HepG2 (cell line): ENCODE data around the gene BTG1. TPM values are rescaled to one million over a fixed set of nuclear protein-coding genes. Genes with fewer than 3 reads are reported as not detected.

Experiments
- ATAC-seq: fragments of 200-7000 bp; cut with Tn5 transposase; 3 replicates; pipeline ENCODE4 v1.9.1; 2020; ENCODE audit warnings: mild to moderate bottlenecking, moderate library complexity
- BruUV-seq: library from RNA; stranded (reverse); fragments of 400-500 nt; replicated peaks from 2 replicates; lab custom pipeline; 2021; lab: Mats Ljungman, UMichigan
- CTCF ChIA-PET: fragments of 300-600 bp; formaldehyde crosslinking; extraction: SDS; loops from one replicate; lab custom pipeline; 2021; ENCODE audit warnings: low total read pairs, inconsistent platforms, low intra/inter-chr PET ratio; lab: Yijun Ruan, JAX
- POLR2A ChIA-PET: fragments of 350-600 bp; sonication (Branson Sonifier 250); formaldehyde crosslinking; loops from one replicate; lab custom pipeline; 2020; ENCODE audit warnings: antibody characterized with exemption, inconsistent platforms; lab: Yijun Ruan, JAX
- DNase-seq: peaks from one replicate; pipeline ENCODE4 v3.0.0-alpha.2; 2015; ENCODE audit warnings: low spot score
- FAIRE-seq: peaks from 3 replicates; lab custom pipeline; 2011; peaks lifted over from hg19 to GRCh38; lab: Jason Lieb, UNC
- H2AFZ ChIP-seq: one replicate; pipeline ENCODE4 v1.6.1; 2011; ENCODE audit warnings: low read length, inconsistent platforms
- H3K27ac ChIP-seq: fragments of 300-600 bp; 3 replicates; pipeline ENCODE4 v1.8.0; 2011; ENCODE audit warnings: mixed run types, mild to moderate bottlenecking, mixed read lengths, low read length, inconsistent platforms; ENCODE audit not compliant: insufficient read depth; ENCODE audit errors: extremely low read length
- H3K27me3 ChIP-seq, 2 experiments: fragments of 200-600 bp in 1 of 2; 2 replicates in 1 of 2; 3 replicates in 1 of 2; pipeline versions ENCODE4 v1.6.0 to v1.8.0; 2011; ENCODE audit warnings: low read length in 2 of 2, mild to moderate bottlenecking in 2 of 2, moderate library complexity in 2 of 2, inconsistent platforms in 1 of 2; ENCODE audit not compliant: insufficient read depth in 2 of 2, control insufficient read depth in 1 of 2
- H3K36me3 ChIP-seq, 2 experiments: fragments of 200-600 bp in 1 of 2; replicated peaks in 1 of 2; 2 replicates in 1 of 2; 3 replicates in 1 of 2; pipeline versions ENCODE4 v1.5.1 to v1.8.0; 2011; ENCODE audit warnings: low read length in 2 of 2, inconsistent platforms in 1 of 2; ENCODE audit not compliant: insufficient read depth in 2 of 2, control insufficient read depth in 1 of 2
- H3K4me1 ChIP-seq: 2 replicates; pipeline ENCODE4 v1.5.1; 2012; ENCODE audit warnings: low read length, inconsistent platforms; ENCODE audit not compliant: insufficient read depth
- H3K4me2 ChIP-seq: 2 replicates; pipeline ENCODE4 v1.6.0; 2011; ENCODE audit warnings: low read depth, low read length, inconsistent platforms
- H3K4me3 ChIP-seq, 3 experiments: fragments of 200-600 bp in 1 of 3; sonication (generic), shearing (Covaris generic) in 1 of 3; replicated peaks in 1 of 3; 2 replicates each; pipeline ENCODE4 v1.5.1; 2011 to 2016; ENCODE audit warnings: low read length in 3 of 3, inconsistent platforms in 2 of 3, low read depth in 2 of 3, mild to moderate bottlenecking in 2 of 3, control low read depth in 1 of 3, mixed read lengths in 1 of 3; ENCODE audit not compliant: insufficient read depth in 1 of 3
- H3K79me2 ChIP-seq: one replicate; pipeline ENCODE4 v1.6.1; 2011; ENCODE audit warnings: low read length, inconsistent platforms; ENCODE audit not compliant: insufficient read depth
- H3K9ac ChIP-seq: 2 replicates; pipeline ENCODE4 v1.6.0; 2011; ENCODE audit warnings: mild to moderate bottlenecking, low read depth, low read length, inconsistent platforms; ENCODE audit not compliant: insufficient read depth
- H3K9me3 ChIP-seq: 2 replicates; pipeline ENCODE4 v1.5.1; 2012; ENCODE audit warnings: mild to moderate bottlenecking, low read length
- H4K20me1 ChIP-seq: 2 replicates; pipeline ENCODE4 v1.6.0; 2011; ENCODE audit warnings: inconsistent platforms, mild to moderate bottlenecking, low read length, moderate library complexity; ENCODE audit not compliant: insufficient read depth
- BCL3 ChIP-seq: sonication (generic); formaldehyde crosslinking; IDR thresholded peaks from 2 replicates; pipeline ENCODE4 v1.5.1; 2020; ENCODE audit warnings: mild to moderate bottlenecking, missing genetic modification reagents, moderate library complexity
- RXRA ChIP-seq: sonication (generic); formaldehyde crosslinking; IDR thresholded peaks from 2 replicates; pipeline ENCODE4 v1.5.1; 2020; ENCODE audit warnings: missing genetic modification reagents
- SKI ChIP-seq: fragments of 450-650 bp; IDR thresholded peaks from one replicate; pipeline ENCODE4 v1.6.1; 2018; ENCODE audit warnings: mild to moderate bottlenecking; ENCODE audit not compliant: partially characterized antibody
- TSC22D2 ChIP-seq: sonication (generic); formaldehyde crosslinking; IDR thresholded peaks from 2 replicates; pipeline ENCODE4 v1.5.1; 2020; ENCODE audit warnings: missing genetic modification reagents, mild to moderate bottlenecking, borderline replicate concordance
- ZFP36 ChIP-seq: fragments of 150-350 bp; IDR thresholded peaks from 2 replicates; pipeline ENCODE4 v1.6.1; 2018; ENCODE audit warnings: borderline replicate concordance, low read length, low read depth; ENCODE audit not compliant: partially characterized antibody
- ZFP62 ChIP-seq: sonication (generic); formaldehyde crosslinking; IDR thresholded peaks from 2 replicates; pipeline ENCODE4 v1.4.0; 2020; ENCODE audit warnings: missing genetic modification reagents
- ZNF639 ChIP-seq: conservative IDR thresholded peaks from 2 replicates; pipeline ENCODE4 v1.6.1; 2018; ENCODE audit warnings: missing genetic modification reagents
- in situ Hi-C: cut with HindIII; loops from 2 replicates; pipeline ENCODE4 v1.10.0; 2017; ENCODE audit warnings: low pct_unique_long_range_greater_than_20kb; ENCODE audit not compliant: extremely low pct_ligation_motif_present
- intact Hi-C: fragments of 100-400 bp; cut with micrococcal nuclease; formaldehyde crosslinking; loops from one replicate; pipeline ENCODE4 v1.10.0; 2022; ENCODE audit not compliant: unreplicated experiment
- polyA plus RNA-seq, 8 experiments: library from polyadenylated mRNA; depleted of rRNA in 3 of 8; stranded (reverse) in 7 of 8; unstranded in 1 of 8; fragments of >200 nt; fragmentation: Illumina TruSeq in 4 of 8; extraction: Trizol in 4 of 8; gene quantifications; 2 replicates each; pipeline versions ENCODE4 v1.2.1 to v1.2.3, GENCODE V29; 2011 to 2016; ENCODE audit warnings: low read depth in 4 of 8, missing spikeins in 1 of 8, mixed read lengths in 1 of 8; ENCODE audit not compliant: insufficient read depth in 1 of 8
- total RNA-seq, 5 experiments: library from RNA; depleted of rRNA; stranded (reverse); fragments of >200 nt; fragmentation: Illumina TruSeq; extraction: Trizol; gene quantifications; 2 replicates each; pipeline ENCODE4 v1.2.3, GENCODE V29; 2016; ENCODE audit warnings: low read depth in 1 of 5

BTG1 gene
- total and polyA plus RNA-seq, 2 of the 13 experiments (the other 11 are each of a cell fraction or from before 2014, with no cell fraction given): 7.5 to 16.7 TPM

GRCh38 chr12:92111256-92111655 lies 34.4 kb downstream of the BTG1 start:
- intact Hi-C loops (no loop called here), in situ Hi-C loops (no loop called here)
- Histone ChIP-seq H3K4me2 (no peak overlapping the region), H3K27me3 (no peaks in the 10 kb centered on the region), H3K9me3 (no peaks in the 10 kb centered on the region), H3K4me1 (peaks cover 26% of the 10 kb centered on the region), H3K79me2 (no peaks in the 10 kb centered on the region), H3K36me3 (no peaks in the 10 kb centered on the region), H3K27ac (no peak overlapping the region), H3K4me3 (no peak overlapping the region), H4K20me1 (no peaks in the 10 kb centered on the region), H3K9ac (no peak overlapping the region), H2AFZ (no peak overlapping the region)
- no peak for FAIRE-seq
- ChIA-PET POLR2A (no interaction called here), CTCF (no interaction called here)
- DNase-seq: no peak
- TF ChIP-seq RXRA (CRISPR knock-in tag): no peak
- no peak for TF ChIP-seq ZFP36
- TF ChIP-seq TSC22D2 (CRISPR knock-in tag): no peak
- TF ChIP-seq SKI: no peak
- no peak for TF ChIP-seq ZFP62
- no peak for TF ChIP-seq BCL3 (CRISPR knock-in tag)
- TF ChIP-seq ZNF639 (CRISPR knock-in tag): no peak
- no peak for ATAC-seq
- no TSS peak for BruUV-seq
